B cell (primary cell): ENCODE measurements around the gene MEA1. TPM values are rescaled to one million over a fixed set of nuclear protein-coding genes. Genes with fewer than 3 reads are reported as not detected.

Source experiments
- ATAC-seq: fragments of 200-7000 bp; cut with Tn5 transposase; one replicate; pipeline ENCODE4 v1.10.0; 2021; ENCODE audit warnings: low read depth, mild to moderate bottlenecking, moderate number of reproducible peaks, moderate library complexity
- CTCF ChIA-PET: fragments of 350-600 bp; sonication (Branson Sonifier 250); formaldehyde crosslinking; loops from one replicate; lab custom pipeline; 2021; ENCODE audit warnings: antibody characterized with exemption, inconsistent platforms; lab: Charles Lee
- POLR2A ChIA-PET: fragments of 350-600 bp; sonication (Branson Sonifier 250); formaldehyde crosslinking; loops from one replicate; lab custom pipeline; 2021; ENCODE audit warnings: antibody characterized with exemption; lab: Charles Lee
- DNase-seq: peaks from one replicate; pipeline ENCODE4 v3.0.0; 2013
- H2AFZ ChIP-seq: 2 replicates; pipeline ENCODE4 v1.6.1; 2012; ENCODE audit warnings: mild to moderate bottlenecking, low read depth, low read length; ENCODE audit not compliant: insufficient read depth, poor library complexity, severe bottlenecking
- H3K27ac ChIP-seq, 2 donors: 1 replicate in 1 of 2; 2 replicates in 1 of 2; pipeline ENCODE4 v1.5.1; 2012 to 2013; ENCODE audit warnings: low read length in 2 of 2, mild to moderate bottlenecking in 2 of 2, moderate library complexity in 1 of 2
- H3K27me3 ChIP-seq, 4 experiments: fragments of 200-600 bp in 1 of 4; sonication (generic) in 1 of 4; replicated peaks in 1 of 4; 1 replicate in 2 of 4; 2 replicates in 2 of 4; pipeline versions ENCODE4 v1.6.1 to v1.7.0; 2013 to 2016; ENCODE audit warnings: low read length in 3 of 4, mild to moderate bottlenecking in 2 of 4, mixed read lengths in 1 of 4, moderate library complexity in 1 of 4; ENCODE audit not compliant: insufficient read depth in 4 of 4, control insufficient read depth in 3 of 4; ENCODE audit errors: control extremely low read depth in 1 of 4
- H3K36me3 ChIP-seq, 2 experiments: replicated peaks in 1 of 2; 1 replicate in 1 of 2; 2 replicates in 1 of 2; pipeline versions ENCODE4 v1.6.1 to v1.7.1; 2013; ENCODE audit warnings: low read length in 1 of 2; ENCODE audit not compliant: insufficient read depth in 2 of 2, control insufficient read depth in 1 of 2; ENCODE audit errors: control extremely low read depth in 1 of 2, extremely low read depth in 1 of 2
- H3K4me1 ChIP-seq, 2 donors: fragments of 200-600 bp in 1 of 2; sonication (generic) in 1 of 2; 1 replicate in 1 of 2; 2 replicates in 1 of 2; pipeline versions ENCODE4 v1.5.1 to v1.6.1; 2013 to 2017; ENCODE audit warnings: low read length in 2 of 2; ENCODE audit not compliant: control insufficient read depth in 2 of 2, insufficient read depth in 2 of 2
- H3K4me2 ChIP-seq: replicated peaks from 2 replicates; pipeline ENCODE3; 2012; ENCODE audit warnings: mild to moderate bottlenecking, low read depth, low read length; ENCODE audit not compliant: poor library complexity, severe bottlenecking
- H3K4me3 ChIP-seq, 5 experiments: fragments of 200-600 bp in 1 of 5; sonication (generic) in 1 of 5; 1 replicate in 3 of 5; 2 replicates in 2 of 5; pipeline versions ENCODE4 v1.5.1 to v1.7.0; 2011 to 2016; ENCODE audit warnings: low read length in 4 of 5, mild to moderate bottlenecking in 4 of 5, low read depth in 2 of 5, control low read depth in 1 of 5, moderate library complexity in 1 of 5; ENCODE audit not compliant: insufficient read depth in 1 of 5; ENCODE audit errors: control extremely low read depth in 1 of 5, extremely low read depth in 1 of 5
- H3K79me2 ChIP-seq: fragments of 200-600 bp; sonication (generic); one replicate; pipeline ENCODE4 v1.6.0; 2016; ENCODE audit warnings: low read length; ENCODE audit not compliant: control insufficient read depth, insufficient read depth
- H3K9ac ChIP-seq: fragments of 200-600 bp; sonication (generic); 2 replicates; pipeline ENCODE4 v1.6.1; 2017; ENCODE audit warnings: mild to moderate bottlenecking, low read length, moderate library complexity
- H3K9me3 ChIP-seq, 3 donors: one replicate each; pipeline versions ENCODE4 v1.6.1 to v1.7.1; 2013; ENCODE audit warnings: low read length in 2 of 3; ENCODE audit not compliant: control insufficient read depth in 2 of 3, insufficient read depth in 1 of 3; ENCODE audit errors: control extremely low read depth in 1 of 3
- H4K20me1 ChIP-seq: 2 replicates; pipeline ENCODE4 v1.6.0; 2012; ENCODE audit warnings: mild to moderate bottlenecking, low read length; ENCODE audit not compliant: insufficient read depth, control insufficient read depth, poor library complexity, severe bottlenecking
- H3K27ac Mint-ChIP-seq: one replicate; pipeline ENCODE4 v1.8.0; 2021; ENCODE audit warnings: mixed read lengths
- H3K27me3 Mint-ChIP-seq: one replicate; pipeline ENCODE4 v1.8.0; 2021; ENCODE audit warnings: mixed read lengths
- H3K4me1 Mint-ChIP-seq: one replicate; pipeline ENCODE4 v1.8.0; 2021; ENCODE audit warnings: mixed read lengths
- H3K4me3 Mint-ChIP-seq: one replicate; pipeline ENCODE4 v1.8.0; 2021; ENCODE audit warnings: mixed read lengths
- H3K9me3 Mint-ChIP-seq: one replicate; pipeline ENCODE4 v1.8.0; 2022; ENCODE audit warnings: mixed read lengths; ENCODE audit not compliant: insufficient read depth
- EZH2 ChIP-seq: IDR thresholded peaks from 2 replicates; pipeline ENCODE4 v1.6.1; 2012; ENCODE audit warnings: borderline replicate concordance, low read depth, mild to moderate bottlenecking, moderate library complexity, low read length; ENCODE audit not compliant: insufficient read depth, poor library complexity, severe bottlenecking
- WGBS: methylation state at CpG from one replicate; pipeline ENCODE4 v1.1.5; 2013; ENCODE audit warnings: missing lambda C conversion rate; ENCODE audit not compliant: insufficient coverage; 5-methylcytosine and 5-hydroxymethylcytosine counted together
- intact Hi-C: fragments of 100-400 bp; cut with micrococcal nuclease; formaldehyde crosslinking; loops from one replicate; pipeline ENCODE4 v1.10.0; 2022
- polyA plus RNA-seq: library from polyadenylated mRNA; depleted of rRNA; stranded (reverse); fragments of >200 nt; gene quantifications from 2 replicates; pipeline ENCODE4 v1.2.3, GENCODE V29; 2012
- total RNA-seq, 2 donors: library from RNA; stranded (reverse); fragments of 120-200 nt in 1 of 2; gene quantifications; 1 replicate in 1 of 2; 2 replicates in 1 of 2; pipeline versions ENCODE4 v1.2.3 to v1.2.4, GENCODE V29; 2013 to 2022
- TF ChIP-seq, protein P1 (sequence below): fragments of 200-600 bp; IDR thresholded peaks from one replicate; pipeline ENCODE4 v1.8.0; 2022; ENCODE audit warnings: antibody characterized with exemption, mild to moderate bottlenecking

Gene MEA1
- total and polyA plus RNA-seq, 2 donors (not counting 1 experiment from before 2014, with no cell fraction given) = 35.7 to 36.7 TPM

DNA sequence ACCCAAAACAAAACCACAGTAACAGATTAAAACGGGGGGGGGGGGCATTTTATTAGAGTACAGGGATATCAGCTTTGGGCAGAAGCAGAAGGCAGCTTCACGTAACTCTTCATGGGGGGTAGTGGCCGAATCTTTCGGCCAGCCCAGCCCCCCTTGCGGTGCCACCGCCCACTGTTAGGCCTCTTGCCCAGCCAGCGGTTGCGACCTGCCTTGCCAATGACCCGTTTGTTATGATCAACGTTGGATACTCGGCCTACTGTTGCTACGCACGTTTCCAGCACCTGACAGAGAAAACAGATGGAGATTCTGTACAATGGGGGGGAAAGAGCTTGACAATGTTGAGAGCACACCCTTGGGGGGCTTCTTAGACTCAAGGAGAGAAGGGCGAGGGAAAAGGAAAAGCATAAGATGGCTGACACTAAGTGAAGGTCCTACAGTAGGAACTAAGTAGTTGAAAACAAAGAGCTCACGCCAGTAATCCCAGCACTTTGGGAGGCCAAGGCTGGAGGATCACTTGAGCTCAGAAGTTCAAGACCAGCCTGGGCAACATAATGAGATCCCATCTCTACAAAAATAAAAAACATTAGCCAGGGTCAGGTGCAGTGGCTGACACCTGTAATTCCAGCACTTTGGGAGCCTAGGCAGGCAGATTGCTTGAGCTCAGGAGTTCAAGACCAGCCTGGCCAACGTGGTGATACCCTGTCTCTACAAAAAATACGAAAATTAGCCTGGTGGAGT lies 40.6 kb upstream of the MEA1 start:
- Histone ChIP-seq H3K4me2 (peak overlapping the region; percentile 77), H3K27me3 (no peaks in the 10 kb centered on the region), H3K79me2 (peaks cover 18% of the 10 kb centered on the region), H3K9me3 (no peaks in the 10 kb centered on the region), H3K27ac (peak overlapping the region; percentile 73 to 85), H3K36me3 (peaks cover 0 to 18% of the 10 kb centered on the region in 2 experiments), H4K20me1 (peaks cover 11% of the 10 kb centered on the region), H2AFZ (peak overlapping the region; percentile 81), H3K4me3 (peak overlapping the region in 4 of 5 experiments; percentile 73 to 84 (median 77)), H3K4me1 (peaks cover 23 to 29% of the 10 kb centered on the region in 2 donors), H3K9ac (peak overlapping the region; percentile 77)
- no peak for TF ChIP-seq EZH2
- TF ChIP-seq, protein P1, sequence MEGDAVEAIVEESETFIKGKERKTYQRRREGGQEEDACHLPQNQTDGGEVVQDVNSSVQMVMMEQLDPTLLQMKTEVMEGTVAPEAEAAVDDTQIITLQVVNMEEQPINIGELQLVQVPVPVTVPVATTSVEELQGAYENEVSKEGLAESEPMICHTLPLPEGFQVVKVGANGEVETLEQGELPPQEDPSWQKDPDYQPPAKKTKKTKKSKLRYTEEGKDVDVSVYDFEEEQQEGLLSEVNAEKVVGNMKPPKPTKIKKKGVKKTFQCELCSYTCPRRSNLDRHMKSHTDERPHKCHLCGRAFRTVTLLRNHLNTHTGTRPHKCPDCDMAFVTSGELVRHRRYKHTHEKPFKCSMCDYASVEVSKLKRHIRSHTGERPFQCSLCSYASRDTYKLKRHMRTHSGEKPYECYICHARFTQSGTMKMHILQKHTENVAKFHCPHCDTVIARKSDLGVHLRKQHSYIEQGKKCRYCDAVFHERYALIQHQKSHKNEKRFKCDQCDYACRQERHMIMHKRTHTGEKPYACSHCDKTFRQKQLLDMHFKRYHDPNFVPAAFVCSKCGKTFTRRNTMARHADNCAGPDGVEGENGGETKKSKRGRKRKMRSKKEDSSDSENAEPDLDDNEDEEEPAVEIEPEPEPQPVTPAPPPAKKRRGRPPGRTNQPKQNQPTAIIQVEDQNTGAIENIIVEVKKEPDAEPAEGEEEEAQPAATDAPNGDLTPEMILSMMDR = no peak
- Mint-ChIP-seq H3K27me3 (no peaks in the 10 kb centered on the region), H3K4me1 (peaks cover 44% of the 10 kb centered on the region), H3K27ac (peak overlapping the region; percentile 95), H3K9me3 (no peaks in the 10 kb centered on the region), H3K4me3 (peak overlapping the region; percentile 94)
- DNase-seq = no peak
- CTCF ChIA-PET = interaction anchor here (0.6 to 1.9 kb wide), 2 partner anchors 39 to 328 kb away, joined by 3 to 5 read pairs; no protein-coding TSS in a partner anchor
- intact Hi-C loops = loop anchor here (10.0 kb wide), 1 partner anchor 480 kb away; no protein-coding TSS in a partner anchor
- POLR2A ChIA-PET = interaction anchor here (0.6 to 2.7 kb wide), 10 partner anchors 32 to 1202 kb away, joined by 3 to 12 read pairs (median 4); partner anchors contain the start of genes CNPY3, KLHDC3, MEA1 and RRP36
- 89% methylated on average over 16 of the region's 17 CpGs for WGBS
- no peak for ATAC-seq
